Nephron progenitor cell (in vitro differentiated cells): ENCODE measurements around the gene MLN.

Source experiments
- DNase-seq: peaks from one replicate; pipeline ENCODE4 v3.0.0; 2021
- H3K27ac Mint-ChIP-seq: 2 replicates; pipeline ENCODE4 v1.8.0; 2021; ENCODE audit warnings: mild to moderate bottlenecking, moderate library complexity, mixed read lengths
- H3K27me3 Mint-ChIP-seq: 2 replicates; pipeline ENCODE4 v1.8.0; 2021; ENCODE audit warnings: mild to moderate bottlenecking, low read depth, mixed read lengths; ENCODE audit not compliant: poor library complexity
- H3K36me3 Mint-ChIP-seq: 2 replicates; pipeline ENCODE4 v1.8.0; 2021; ENCODE audit warnings: low read depth, mixed read lengths
- H3K4me1 Mint-ChIP-seq: 2 replicates; pipeline ENCODE4 v1.8.0; 2021; ENCODE audit warnings: mixed read lengths
- H3K4me3 Mint-ChIP-seq: 2 replicates; pipeline ENCODE4 v1.8.0; 2021; ENCODE audit warnings: mild to moderate bottlenecking, moderate library complexity, mixed read lengths
- H3K9me3 Mint-ChIP-seq: 2 replicates; pipeline ENCODE4 v1.8.0; 2021; ENCODE audit warnings: mild to moderate bottlenecking, moderate library complexity, mixed read lengths
- TF ChIP-seq, protein P1 (sequence below): fragments of 200-600 bp; sonication (generic); IDR thresholded peaks from 2 replicates; pipeline ENCODE4 v1.5.0; 2021; ENCODE audit warnings: antibody characterized with exemption

MLN gene

DNA sequence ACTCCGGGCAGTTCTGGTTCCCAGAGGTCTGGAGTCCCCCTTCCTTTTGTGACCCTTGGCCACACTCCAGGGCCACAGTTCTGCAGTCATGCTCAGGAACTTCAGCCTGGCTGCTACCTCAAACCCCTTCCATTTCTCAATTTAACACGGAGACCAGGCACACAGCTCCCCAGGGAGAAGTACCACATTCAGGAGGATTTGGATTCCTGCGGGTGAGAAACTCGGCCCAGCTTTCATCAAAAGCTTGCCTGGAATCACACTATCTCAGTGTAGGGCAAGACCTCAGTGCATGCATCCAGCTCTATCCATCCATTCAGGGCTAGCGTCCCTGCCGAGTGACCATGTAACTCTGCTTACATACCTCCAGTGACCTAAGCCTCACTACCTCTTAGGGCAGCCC is 40.3 kb downstream of the MLN start:
- H3K27me3 Mint-ChIP-seq, result peaks cover 10% of the 10 kb centered on the region

DNA sequence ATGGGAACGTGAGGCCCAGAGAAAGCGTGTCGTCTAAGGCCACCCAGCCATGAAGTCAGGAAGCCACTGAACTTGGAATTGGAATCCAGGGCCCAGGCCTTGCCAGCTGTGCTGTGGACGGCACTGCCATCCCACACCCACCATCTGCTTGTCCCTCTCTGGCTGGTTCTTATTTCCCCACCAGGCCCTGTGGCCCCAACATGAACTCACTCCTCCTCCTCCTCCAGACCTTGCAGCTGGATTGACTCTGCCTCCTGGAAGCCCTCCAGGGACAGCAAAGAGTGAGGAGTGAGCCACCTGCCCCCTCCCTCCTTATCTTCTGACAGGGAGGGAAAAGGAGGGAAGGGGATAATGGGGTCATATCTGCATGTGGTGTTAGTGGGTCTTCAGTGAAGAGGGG is 41.1 kb downstream of the MLN start:
- H3K36me3 Mint-ChIP-seq, result no peaks in the 10 kb centered on the region
- peaks cover 69% of the 10 kb centered on the region for H3K4me1 Mint-ChIP-seq
- peaks cover 13% of the 10 kb centered on the region for H3K9me3 Mint-ChIP-seq
- H3K27me3 Mint-ChIP-seq, result peaks cover 10% of the 10 kb centered on the region
- H3K4me3 Mint-ChIP-seq, result no peak overlapping the region
- H3K27ac Mint-ChIP-seq, result no peak overlapping the region
- no peak for DNase-seq
- TF ChIP-seq, protein P1, sequence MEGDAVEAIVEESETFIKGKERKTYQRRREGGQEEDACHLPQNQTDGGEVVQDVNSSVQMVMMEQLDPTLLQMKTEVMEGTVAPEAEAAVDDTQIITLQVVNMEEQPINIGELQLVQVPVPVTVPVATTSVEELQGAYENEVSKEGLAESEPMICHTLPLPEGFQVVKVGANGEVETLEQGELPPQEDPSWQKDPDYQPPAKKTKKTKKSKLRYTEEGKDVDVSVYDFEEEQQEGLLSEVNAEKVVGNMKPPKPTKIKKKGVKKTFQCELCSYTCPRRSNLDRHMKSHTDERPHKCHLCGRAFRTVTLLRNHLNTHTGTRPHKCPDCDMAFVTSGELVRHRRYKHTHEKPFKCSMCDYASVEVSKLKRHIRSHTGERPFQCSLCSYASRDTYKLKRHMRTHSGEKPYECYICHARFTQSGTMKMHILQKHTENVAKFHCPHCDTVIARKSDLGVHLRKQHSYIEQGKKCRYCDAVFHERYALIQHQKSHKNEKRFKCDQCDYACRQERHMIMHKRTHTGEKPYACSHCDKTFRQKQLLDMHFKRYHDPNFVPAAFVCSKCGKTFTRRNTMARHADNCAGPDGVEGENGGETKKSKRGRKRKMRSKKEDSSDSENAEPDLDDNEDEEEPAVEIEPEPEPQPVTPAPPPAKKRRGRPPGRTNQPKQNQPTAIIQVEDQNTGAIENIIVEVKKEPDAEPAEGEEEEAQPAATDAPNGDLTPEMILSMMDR, result no peak

More for the DNA sequence above, 40.3 kb downstream of the MLN start:
- Mint-ChIP-seq H3K4me3 (no peak overlapping the region), H3K36me3 (no peaks in the 10 kb centered on the region), H3K9me3 (peaks cover 13% of the 10 kb centered on the region), H3K27ac (no peak overlapping the region), H3K4me1 (peaks cover 68% of the 10 kb centered on the region)
- DNase-seq, result no peak
- TF ChIP-seq, protein P1, result no peak

DNA sequence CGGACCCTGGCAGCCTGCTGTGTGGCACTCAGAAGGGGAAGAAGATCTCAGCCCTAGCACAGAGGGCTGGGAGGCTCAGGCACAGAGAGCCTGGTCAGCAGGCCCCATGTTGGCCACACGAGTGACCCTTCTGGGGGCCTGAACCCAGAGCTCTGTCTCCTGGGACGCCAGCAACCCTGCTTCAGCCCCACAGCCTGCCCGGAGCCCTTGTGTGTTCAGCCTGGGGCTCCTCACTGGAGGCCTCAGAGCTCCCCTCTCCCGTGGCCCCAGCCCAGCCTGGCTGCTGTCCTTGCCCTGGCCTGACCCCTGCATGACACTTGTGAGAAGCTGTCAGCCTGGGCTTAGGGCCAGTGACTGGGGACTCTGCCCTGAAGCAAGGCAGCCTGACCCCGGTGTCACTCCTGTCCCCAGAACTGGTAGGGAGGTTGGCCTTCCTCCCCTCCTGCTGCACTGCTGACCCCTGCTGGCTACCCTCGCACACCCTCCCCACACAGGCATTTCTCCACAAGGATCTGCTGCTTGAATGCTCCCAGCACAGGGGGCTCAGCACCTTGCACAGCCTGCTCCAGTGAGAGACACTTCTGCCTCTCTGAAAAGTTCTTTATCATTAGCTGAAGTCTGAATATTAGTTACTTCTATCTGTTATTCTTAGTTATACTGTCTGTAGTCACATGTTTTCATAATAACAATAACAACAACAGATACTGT is 41.7 kb downstream of the MLN start:
- TF ChIP-seq, protein P1, result peak; percentile 48
- H3K27ac Mint-ChIP-seq, result peak overlapping the region; percentile 78
- peaks cover 76% of the 10 kb centered on the region for H3K4me1 Mint-ChIP-seq
- H3K9me3 Mint-ChIP-seq, result peaks cover 8% of the 10 kb centered on the region
- H3K4me3 Mint-ChIP-seq, result no peak overlapping the region
- DNase-seq, result peak; percentile 69
- H3K27me3 Mint-ChIP-seq, result peaks cover 12% of the 10 kb centered on the region
- no peaks in the 10 kb centered on the region for H3K36me3 Mint-ChIP-seq

- Mint-ChIP-seq H3K4me1 (peaks cover 81% of the 10 kb centered on the region), H3K36me3 (no peaks in the 10 kb centered on the region), H3K4me3 (no peak overlapping the region), H3K9me3 (peaks cover 3% of the 10 kb centered on the region), H3K27me3 (peaks cover 12% of the 10 kb centered on the region), H3K27ac (peak overlapping the region; percentile 51)
- TF ChIP-seq, protein P1, result no peak
- DNase-seq, result no peak
These were observed 42.3 kb downstream of the MLN start for GRCh38 chr6:33761581-33761921.

- Mint-ChIP-seq H3K36me3 (no peaks in the 10 kb centered on the region), H3K4me3 (no peak overlapping the region), H3K9me3 (no peaks in the 10 kb centered on the region), H3K27ac (peak overlapping the region; percentile 96), H3K27me3 (peaks cover 12% of the 10 kb centered on the region), H3K4me1 (peaks cover 90% of the 10 kb centered on the region)
- TF ChIP-seq, protein P1, result no peak
- no peak for DNase-seq
These were observed 43.7 kb downstream of the MLN start for GRCh38 chr6:33759887-33760629.
